MM.1S (cell line): ENCODE data around the gene NAA60.

Experiments
- DNase-seq: peaks from one replicate; pipeline ENCODE4 v3.0.0-alpha.2; 2015
- H2AFZ ChIP-seq: fragments of 300-600 bp; sonication (generic); 2 replicates; pipeline ENCODE4 v1.6.0; 2016; ENCODE audit warnings: antibody characterized with exemption, low read length
- H3F3A ChIP-seq: fragments of 300-600 bp; sonication (generic); 2 replicates; pipeline ENCODE4 v1.6.1; 2016; ENCODE audit warnings: mild to moderate bottlenecking, antibody characterized with exemption, low read length, moderate library complexity, mixed read lengths; ENCODE audit not compliant: insufficient read depth
- H3K27ac ChIP-seq: fragments of 300-600 bp; sonication (generic); 2 replicates; pipeline ENCODE4 v1.5.1; 2016; ENCODE audit warnings: mild to moderate bottlenecking, low read length
- H3K27me3 ChIP-seq: fragments of 300-600 bp; sonication (generic); replicated peaks from 2 replicates; pipeline ENCODE4 v1.6.0; 2016; ENCODE audit warnings: low read length; ENCODE audit not compliant: insufficient read depth
- H3K36me3 ChIP-seq: fragments of 300-600 bp; sonication (generic); replicated peaks from 2 replicates; pipeline ENCODE4 v1.6.1; 2016; ENCODE audit warnings: mild to moderate bottlenecking, low read length, mixed read lengths; ENCODE audit not compliant: insufficient read depth
- H3K4me1 ChIP-seq: fragments of 300-600 bp; sonication (generic); 2 replicates; pipeline ENCODE4 v1.6.1; 2016; ENCODE audit warnings: low read length, mixed read lengths
- H3K4me2 ChIP-seq: fragments of 300-600 bp; sonication (generic); 2 replicates; pipeline ENCODE4 v1.6.0; 2016; ENCODE audit warnings: low read depth, low read length
- H3K4me3 ChIP-seq: fragments of 300-600 bp; sonication (generic); 2 replicates; pipeline ENCODE4 v1.5.1; 2016; ENCODE audit warnings: low read length, mixed read lengths
- H3K79me2 ChIP-seq: fragments of 300-600 bp; sonication (generic); 2 replicates; pipeline ENCODE4 v1.6.1; 2016; ENCODE audit warnings: mixed run types, low read length, mixed read lengths
- H3K9ac ChIP-seq: fragments of 300-600 bp; sonication (generic); 2 replicates; pipeline ENCODE4 v1.6.1; 2016; ENCODE audit warnings: low read length, mixed read lengths
- H3K9me2 ChIP-seq: fragments of 300-600 bp; sonication (generic); replicated peaks from 2 replicates; pipeline ENCODE4 v1.6.1; 2016; ENCODE audit warnings: mild to moderate bottlenecking, low read length, mixed read lengths; ENCODE audit not compliant: insufficient read depth
- H3K9me3 ChIP-seq: fragments of 300-600 bp; sonication (generic); replicated peaks from 2 replicates; pipeline ENCODE4 v1.6.1; 2016; ENCODE audit warnings: mild to moderate bottlenecking, low read length, mixed read lengths; ENCODE audit not compliant: insufficient read depth
- H4K20me1 ChIP-seq: fragments of 300-600 bp; sonication (generic); 2 replicates; pipeline ENCODE4 v1.6.1; 2016; ENCODE audit warnings: mild to moderate bottlenecking, low read length, moderate library complexity, mixed read lengths; ENCODE audit not compliant: insufficient read depth
- CTCF ChIP-seq: fragments of 300-600 bp; sonication (generic); IDR thresholded peaks from 2 replicates; pipeline ENCODE4 v1.5.1; 2016; ENCODE audit warnings: antibody characterized with exemption, low read length, mixed read lengths
- EZH2 ChIP-seq: fragments of 300-600 bp; sonication (generic); optimal IDR thresholded peaks from 2 replicates; pipeline ENCODE3; 2017; ENCODE audit warnings: low read depth, mild to moderate bottlenecking, antibody characterized with exemption, low read length, mixed read lengths
- EZH2phosphoT487 ChIP-seq: fragments of 300-600 bp; sonication (generic); IDR thresholded peaks from 2 replicates; pipeline ENCODE4 v1.6.1; 2018; ENCODE audit warnings: antibody characterized with exemption, low read length

The NAA60 gene

GRCh38 chr16:3431779-3432219, 11.7 kb upstream of the NAA60 start:
- H3K4me3 ChIP-seq = 0 out of 2 replicates have a peak overlapping the region, but pooled peaks have one; percentile 8
- peak overlapping the region; percentile 17; the same call in 1 of the 2 replicates for H2AFZ ChIP-seq
- H3K27me3 ChIP-seq = no peaks in the 10 kb centered on the region
- no peak overlapping the region for H3K27ac ChIP-seq
- peaks cover 17% of the 10 kb centered on the region; the same call in 1 of the 2 replicates for H3K4me1 ChIP-seq
- H3K79me2 ChIP-seq = no peaks in the 10 kb centered on the region
- no peaks in the 10 kb centered on the region for H3K9me3 ChIP-seq
- H3F3A ChIP-seq = peaks cover 15% of the 10 kb centered on the region
- H3K9ac ChIP-seq = no peak overlapping the region
- no peaks in the 10 kb centered on the region for H3K9me2 ChIP-seq
- no peak for TF ChIP-seq CTCF
- no peak for TF ChIP-seq EZH2phosphoT487
- TF ChIP-seq EZH2 = no peak
- no peaks in the 10 kb centered on the region for H4K20me1 ChIP-seq
- H3K4me2 ChIP-seq = peak overlapping the region; percentile 35; the same call in 1 of the 2 replicates
- peak; percentile 80 for DNase-seq
- H3K36me3 ChIP-seq = no peaks in the 10 kb centered on the region

GRCh38 chr16:3434373-3434772, 9.1 kb upstream of the NAA60 start:
- Histone ChIP-seq H3K9ac (peak overlapping the region; percentile 11; the same call in 1 of the 2 replicates), H3K4me1 (peaks cover 17% of the 10 kb centered on the region; the same call in 1 of the 2 replicates), H2AFZ (no peak overlapping the region), H4K20me1 (no peaks in the 10 kb centered on the region), H3K27me3 (no peaks in the 10 kb centered on the region), H3K9me2 (no peaks in the 10 kb centered on the region), H3K9me3 (no peaks in the 10 kb centered on the region), H3K4me2 (peak overlapping the region; percentile 42), H3K27ac (peak overlapping the region; percentile 71; the same call in 1 of the 2 replicates), H3F3A (peaks cover 15% of the 10 kb centered on the region), H3K36me3 (no peaks in the 10 kb centered on the region), H3K4me3 (no peak overlapping the region; the same call in 1 of the 2 replicates), H3K79me2 (no peaks in the 10 kb centered on the region)
- TF ChIP-seq EZH2 (no peak), EZH2phosphoT487 (no peak), CTCF (no peak)
- DNase-seq = peak; percentile 48

- Histone ChIP-seq H3K9ac (no peak overlapping the region), H3K27me3 (no peaks in the 10 kb centered on the region), H3K4me1 (peaks cover 7% of the 10 kb centered on the region; the same call in 1 of the 2 replicates), H3K36me3 (no peaks in the 10 kb centered on the region), H3K9me3 (no peaks in the 10 kb centered on the region), H2AFZ (no peak overlapping the region), H3F3A (peaks cover 2% of the 10 kb centered on the region; the same call in 1 of the 2 replicates), H4K20me1 (no peaks in the 10 kb centered on the region), H3K9me2 (no peaks in the 10 kb centered on the region), H3K4me3 (no peak overlapping the region), H3K4me2 (no peak overlapping the region), H3K27ac (no peak overlapping the region), H3K79me2 (peaks cover 17% of the 10 kb centered on the region)
- no peak for DNase-seq
- no peak for TF ChIP-seq EZH2
- no peak for TF ChIP-seq EZH2phosphoT487
- no peak for TF ChIP-seq CTCF
These were observed 3.8 kb upstream of the NAA60 start for GRCh38 chr16:3439637-3440036.
